Fibroblast of mammary gland (primary cell): ENCODE measurements around the gene KRTAP4-9.
A peak's percentile ranks its signal among the peaks of the same experiment; 100 is the strongest.
"Not testable (repeated sequence)": the region's sequence is repeated elsewhere in the genome, so short reads cannot be mapped to it uniquely, and the experiment has no call there.

ENCODE experiments used
- DNase-seq: peaks from one replicate; pipeline ENCODE4 v3.0.0-alpha.2; 2010; ENCODE audit warnings: low read depth
- H3K4me3 ChIP-seq: 2 replicates; pipeline ENCODE4 v1.5.1; 2011; ENCODE audit warnings: low read depth, mild to moderate bottlenecking, low read length, moderate library complexity; ENCODE audit not compliant: control insufficient read depth
- CTCF ChIP-seq: conservative IDR thresholded peaks from 2 replicates; pipeline ENCODE4 v1.5.1; 2011; ENCODE audit warnings: low read depth, low read length, inconsistent platforms; ENCODE audit not compliant: control insufficient read depth, insufficient read depth

KRTAP4-9 gene

GRCh38 chr17:41125064-41125463 lies 19.9 kb downstream of the KRTAP4-9 start:
- no peak overlapping the region for H3K4me3 ChIP-seq
- no peak for DNase-seq
- no peak for TF ChIP-seq CTCF

GRCh38 chr17:41126412-41126811 lies 21.2 kb downstream of the KRTAP4-9 start:
- no peak overlapping the region for H3K4me3 ChIP-seq
- TF ChIP-seq CTCF, result no peak
- no peak for DNase-seq

GRCh38 chr17:41127371-41127770 lies 22.2 kb downstream of the KRTAP4-9 start:
- no peak for TF ChIP-seq CTCF
- no peak for DNase-seq
- H3K4me3 ChIP-seq, result no peak overlapping the region

- DNase-seq, result peak; percentile 19
- no peak for TF ChIP-seq CTCF
- no peak overlapping the region for H3K4me3 ChIP-seq
These were observed 26.8 kb downstream of the KRTAP4-9 start for GRCh38 chr17:41131979-41132378.

- no peak for DNase-seq
- TF ChIP-seq CTCF, result no peak
- H3K4me3 ChIP-seq, result no peak overlapping the region
These were observed 28.9 kb downstream of the KRTAP4-9 start for GRCh38 chr17:41133880-41134735.

- not testable (repeated sequence) for DNase-seq, H3K4me3 ChIP-seq
These were observed 34.7 kb downstream of the KRTAP4-9 start for GRCh38 chr17:41139865-41140264.

GRCh38 chr17:41140360-41141131 lies 35.4 kb downstream of the KRTAP4-9 start, which contains the start of gene KRTAP4-6:
KRTAP4-6 (minus strand) TSS chr17:41140544; CDS start chr17:41140487, 57 bp downstream.
- DNase-seq, result peak; percentile 91
- H3K4me3 ChIP-seq, result no peak within 1 kb of the TSS
- no peak for TF ChIP-seq CTCF
